ENCODE data around the gene ANAPC16. TPM values are rescaled to one million over a fixed set of nuclear protein-coding genes. Genes with fewer than 3 reads are reported as not detected.

Gene ANAPC16
- total RNA-seq, 2 experiments from 2014 or later = 61.9 to 64.3 TPM

DNA sequence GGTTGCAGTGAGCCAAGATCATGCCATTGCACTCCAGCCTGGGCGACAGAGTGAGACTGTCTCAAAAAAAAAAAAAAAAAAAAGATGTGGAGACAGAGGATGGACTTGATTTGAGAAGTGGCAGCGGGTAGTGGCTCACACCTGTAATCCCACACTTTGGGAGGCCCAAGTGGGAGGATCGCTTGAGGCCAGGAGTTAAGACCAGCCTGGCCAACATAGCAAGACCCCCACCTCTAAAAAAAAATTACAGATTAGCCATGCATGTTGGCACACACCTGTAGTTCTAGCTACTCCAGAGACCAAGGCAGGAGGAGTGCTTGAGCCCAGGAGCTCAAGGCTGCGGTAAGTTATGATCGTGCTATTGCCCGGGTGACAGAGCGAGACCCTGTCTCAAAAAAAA, 24.6 kb downstream of the ANAPC16 start:
- Mint-ChIP-seq H3K27me3 (no peaks in the 10 kb centered on the region), H3K36me3 (ENCODE audit: low read depth) (peaks cover 28% of the 10 kb centered on the region), H3K4me1 (ENCODE audit: low read depth) (peaks cover 64% of the 10 kb centered on the region), H3K9me3 (no peaks in the 10 kb centered on the region), H3K27ac (no peak overlapping the region), H3K4me3 (no peak overlapping the region)
- H3K27me3 ChIP-seq (ENCODE audit: control insufficient read depth in 1 of 2, insufficient read depth in 2 of 2, low read length in 2 of 2) = no peaks in the 10 kb centered on the region
- no peaks in the 10 kb centered on the region for H3K9me3 ChIP-seq (ENCODE audit: control insufficient read depth in 1 of 2, insufficient read depth in 1 of 2, low read length in 2 of 2)
- ChIA-PET CTCF (no interaction called here), POLR2A (interaction anchor here (2.8 kb wide), 1 partner anchor 8 kb away, joined by 14 read pairs; no protein-coding TSS in a partner anchor)
- H3K4me1 ChIP-seq (ENCODE audit: insufficient read depth, low read length) = peaks cover 46% of the 10 kb centered on the region
- DNase-seq (no peak), ATAC-seq (ENCODE audit: poor library complexity) (no peak)
- TF ChIP-seq, protein P1, sequence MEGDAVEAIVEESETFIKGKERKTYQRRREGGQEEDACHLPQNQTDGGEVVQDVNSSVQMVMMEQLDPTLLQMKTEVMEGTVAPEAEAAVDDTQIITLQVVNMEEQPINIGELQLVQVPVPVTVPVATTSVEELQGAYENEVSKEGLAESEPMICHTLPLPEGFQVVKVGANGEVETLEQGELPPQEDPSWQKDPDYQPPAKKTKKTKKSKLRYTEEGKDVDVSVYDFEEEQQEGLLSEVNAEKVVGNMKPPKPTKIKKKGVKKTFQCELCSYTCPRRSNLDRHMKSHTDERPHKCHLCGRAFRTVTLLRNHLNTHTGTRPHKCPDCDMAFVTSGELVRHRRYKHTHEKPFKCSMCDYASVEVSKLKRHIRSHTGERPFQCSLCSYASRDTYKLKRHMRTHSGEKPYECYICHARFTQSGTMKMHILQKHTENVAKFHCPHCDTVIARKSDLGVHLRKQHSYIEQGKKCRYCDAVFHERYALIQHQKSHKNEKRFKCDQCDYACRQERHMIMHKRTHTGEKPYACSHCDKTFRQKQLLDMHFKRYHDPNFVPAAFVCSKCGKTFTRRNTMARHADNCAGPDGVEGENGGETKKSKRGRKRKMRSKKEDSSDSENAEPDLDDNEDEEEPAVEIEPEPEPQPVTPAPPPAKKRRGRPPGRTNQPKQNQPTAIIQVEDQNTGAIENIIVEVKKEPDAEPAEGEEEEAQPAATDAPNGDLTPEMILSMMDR (IDR thresholded peaks at IDR 0.05) = no peak
- peaks cover 20% of the 10 kb centered on the region for H3K36me3 ChIP-seq (ENCODE audit: insufficient read depth, low read length)
- intact Hi-C loops (cut with DNase I, micrococcal nuclease) = loop anchor here in 1 of 2 experiments (5.0 kb wide), 1 partner anchor 97 kb away; no protein-coding TSS in a partner anchor
- no peak overlapping the region for H3K27ac ChIP-seq (ENCODE audit: low read depth in 1 of 2, low read length in 2 of 2)
- no peak overlapping the region for H3K4me3 ChIP-seq (ENCODE audit: low read length)

DNA sequence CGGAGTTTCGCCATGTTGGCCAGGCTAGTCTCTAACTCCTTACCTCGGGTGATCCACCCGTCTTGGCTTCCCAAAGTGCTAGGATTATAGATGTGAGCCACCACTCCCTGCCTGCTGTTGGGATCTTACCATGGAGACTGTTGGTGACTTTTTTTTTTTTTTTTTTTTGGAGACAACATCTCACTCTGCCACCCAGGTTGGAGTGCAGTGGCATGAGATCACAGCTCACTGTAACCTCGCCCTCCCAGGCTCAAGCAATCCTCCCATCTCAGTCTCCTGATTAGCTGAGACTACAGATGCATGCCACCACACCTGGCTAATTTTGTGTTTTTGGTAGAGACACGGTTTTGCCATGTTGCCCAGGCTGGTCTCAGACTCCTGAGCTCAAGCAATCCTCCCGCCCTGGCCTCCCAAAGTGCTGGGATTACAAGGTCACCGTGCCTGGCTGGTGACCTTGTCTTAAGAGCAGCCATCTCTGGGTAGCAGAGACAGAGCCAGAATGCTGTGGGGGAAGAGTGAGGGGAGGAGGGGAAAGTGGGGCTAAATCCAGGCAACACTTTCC, 26.0 kb downstream of the ANAPC16 start:
- Mint-ChIP-seq H3K27me3 (no peaks in the 10 kb centered on the region), H3K27ac (peak overlapping the region; percentile 96), H3K4me3 (no peak overlapping the region), H3K4me1 (ENCODE audit: low read depth) (peaks cover 69% of the 10 kb centered on the region), H3K9me3 (no peaks in the 10 kb centered on the region), H3K36me3 (ENCODE audit: low read depth) (peaks cover 17% of the 10 kb centered on the region)
- Histone ChIP-seq H3K9me3 (ENCODE audit: control insufficient read depth in 1 of 2, insufficient read depth in 1 of 2, low read length in 2 of 2) (no peaks in the 10 kb centered on the region), H3K4me3 (ENCODE audit: low read length) (no peak overlapping the region), H3K27me3 (ENCODE audit: control insufficient read depth in 1 of 2, insufficient read depth in 2 of 2, low read length in 2 of 2) (no peaks in the 10 kb centered on the region), H3K27ac (ENCODE audit: low read depth in 1 of 2, low read length in 2 of 2) (no peak overlapping the region), H3K4me1 (ENCODE audit: insufficient read depth, low read length) (peaks cover 60% of the 10 kb centered on the region), H3K36me3 (ENCODE audit: insufficient read depth, low read length) (peaks cover 9% of the 10 kb centered on the region)
- intact Hi-C loops (cut with DNase I, micrococcal nuclease) = loop anchor here in 1 of 2 experiments (5.0 kb wide), 1 partner anchor 96 kb away; no protein-coding TSS in a partner anchor
- DNase-seq = no peak
- no peak for ATAC-seq (ENCODE audit: poor library complexity)
- POLR2A ChIA-PET = interaction anchor here (2.1 kb wide), 1 partner anchor 33 kb away, joined by 6 read pairs; no protein-coding TSS in a partner anchor
- CTCF ChIA-PET = no interaction called here
- TF ChIP-seq, protein P1 (IDR thresholded peaks at IDR 0.05) = no peak

- POLR2A ChIA-PET = interaction anchor here (1.0 to 2.1 kb wide), 3 partner anchors 26 to 112 kb away, joined by 3 to 6 read pairs (median 4); partner anchors contain the start of genes ASCC1 and DNAJB12
- Histone ChIP-seq H3K4me1 (ENCODE audit: insufficient read depth, low read length) (peaks cover 69% of the 10 kb centered on the region), H3K27me3 (ENCODE audit: control insufficient read depth in 1 of 2, insufficient read depth in 2 of 2, low read length in 2 of 2) (no peaks in the 10 kb centered on the region), H3K4me3 (ENCODE audit: low read length) (no peak overlapping the region), H3K36me3 (ENCODE audit: insufficient read depth, low read length) (peaks cover 2% of the 10 kb centered on the region), H3K9me3 (ENCODE audit: control insufficient read depth in 1 of 2, insufficient read depth in 1 of 2, low read length in 2 of 2) (no peaks in the 10 kb centered on the region), H3K27ac (ENCODE audit: low read depth in 1 of 2, low read length in 2 of 2) (no peak overlapping the region)
- H3K36me3 Mint-ChIP-seq (ENCODE audit: low read depth) = peaks cover 9% of the 10 kb centered on the region
- no peaks in the 10 kb centered on the region for H3K27me3 Mint-ChIP-seq
- H3K4me3 Mint-ChIP-seq = peak overlapping the region; percentile 23
- H3K4me1 Mint-ChIP-seq (ENCODE audit: low read depth) = peaks cover 78% of the 10 kb centered on the region
- TF ChIP-seq, protein P1 (IDR thresholded peaks at IDR 0.05) = no peak
- peak overlapping the region; percentile 96 for H3K27ac Mint-ChIP-seq
- intact Hi-C loops (cut with DNase I, micrococcal nuclease) = loop anchor here in 1 of 2 experiments (5.0 kb wide), 1 partner anchor 95 kb away; no protein-coding TSS in a partner anchor
- no peaks in the 10 kb centered on the region for H3K9me3 Mint-ChIP-seq
- no peak for ATAC-seq (ENCODE audit: poor library complexity)
- DNase-seq = no peak
- CTCF ChIA-PET = no interaction called here
Observed at GRCh38 chr10:72242675-72243074, 26.9 kb downstream of the ANAPC16 start.

Data from CD4-positive, alpha-beta T cell (primary cell).